ENCODE results near the gene MAPK8.

GRCh38 chr10:48482207-48482606 lies 175.7 kb downstream of the MAPK8 start:
- no peak for TF ChIP-seq CTCF (conservative IDR thresholded peaks at IDR 0.05; ENCODE audit: low read length)
- no peak for TF ChIP-seq EZH2phosphoT487 (IDR thresholded peaks at IDR 0.05; ENCODE audit: borderline replicate concordance, low read depth, low read length)

All from OCI-LY7 (cell line).